HEK293 (cell line): Measurements from ENCODE around the gene TGDS.

Experiments
- BCL11A ChIP-seq: fragments of 450-650 bp; formaldehyde crosslinking; IDR thresholded peaks from 2 replicates; pipeline ENCODE4 v1.5.1; 2016; ENCODE audit warnings: low read depth, missing biosample characterization, missing genetic modification characterization
- CTCF ChIP-seq: fragments of 450-650 bp; formaldehyde crosslinking; IDR thresholded peaks from 2 replicates; pipeline ENCODE4 v1.5.1; 2016; ENCODE audit warnings: missing biosample characterization, missing genetic modification characterization
- PBX3 ChIP-seq: sonication (generic); formaldehyde crosslinking; IDR thresholded peaks from 2 replicates; pipeline ENCODE4 v1.8.1; 2022; ENCODE audit warnings: mild to moderate bottlenecking, moderate library complexity, missing genetic modification reagents
- ZNF324 ChIP-seq: fragments of 450-650 bp; formaldehyde crosslinking; IDR thresholded peaks from 2 replicates; pipeline ENCODE4 v1.5.1; 2016; ENCODE audit warnings: missing biosample characterization, missing genetic modification characterization

- TF ChIP-seq CTCF: no peak
- TF ChIP-seq BCL11A: no peak
- TF ChIP-seq PBX3: no peak
- TF ChIP-seq ZNF324 (tag by site-specific recombination): no peak
These were observed 47.6 kb downstream of the TGDS start for GRCh38 chr13:94548382-94548781.
